GM13977 (cell line): ENCODE measurements around the gene TBC1D22A.

ENCODE experiments used
- DNase-seq: peaks from one replicate; pipeline ENCODE4 v3.0.0; 2012; ENCODE audit warnings: low spot score
- CTCF ChIP-seq: IDR thresholded peaks from 2 replicates; pipeline ENCODE4 v1.5.1; 2012; ENCODE audit warnings: mild to moderate bottlenecking, control low read depth; ENCODE audit not compliant: insufficient read depth; ENCODE audit errors: extremely low read depth, missing control alignments
- in situ Hi-C: fragments of 300-500 bp; cut with MboI; formaldehyde crosslinking; loops from one replicate; pipeline ENCODE4 v1.12.0; 2022; ENCODE audit warnings: low sequenced_read_pairs, low pct_unique_long_range_greater_than_20kb, mixed read lengths, inconsistent platforms; ENCODE audit not compliant: unreplicated experiment

TBC1D22A gene

GRCh38 chr22:47194476-47195155 is 432.2 kb downstream of the TBC1D22A start:
- DNase-seq: no peak
- TF ChIP-seq CTCF: no peak
- in situ Hi-C loops: no loop called here

GRCh38 chr22:47195156-47195483 is 432.7 kb downstream of the TBC1D22A start:
- in situ Hi-C loops: no loop called here
- DNase-seq: no peak
- no peak for TF ChIP-seq CTCF

GRCh38 chr22:47195484-47196165 is 433.2 kb downstream of the TBC1D22A start:
- TF ChIP-seq CTCF: no peak
- in situ Hi-C loops: no loop called here
- DNase-seq: no peak

- TF ChIP-seq CTCF: no peak
- no peak for DNase-seq
- in situ Hi-C loops: no loop called here
Measured at GRCh38 chr22:47196166-47196849, 433.9 kb downstream of the TBC1D22A start.

- in situ Hi-C loops: no loop called here
- DNase-seq: no peak
- TF ChIP-seq CTCF: no peak
Measured at GRCh38 chr22:47196881-47197772, 434.7 kb downstream of the TBC1D22A start.
